ENCODE results near the gene FGF8.

DNA sequence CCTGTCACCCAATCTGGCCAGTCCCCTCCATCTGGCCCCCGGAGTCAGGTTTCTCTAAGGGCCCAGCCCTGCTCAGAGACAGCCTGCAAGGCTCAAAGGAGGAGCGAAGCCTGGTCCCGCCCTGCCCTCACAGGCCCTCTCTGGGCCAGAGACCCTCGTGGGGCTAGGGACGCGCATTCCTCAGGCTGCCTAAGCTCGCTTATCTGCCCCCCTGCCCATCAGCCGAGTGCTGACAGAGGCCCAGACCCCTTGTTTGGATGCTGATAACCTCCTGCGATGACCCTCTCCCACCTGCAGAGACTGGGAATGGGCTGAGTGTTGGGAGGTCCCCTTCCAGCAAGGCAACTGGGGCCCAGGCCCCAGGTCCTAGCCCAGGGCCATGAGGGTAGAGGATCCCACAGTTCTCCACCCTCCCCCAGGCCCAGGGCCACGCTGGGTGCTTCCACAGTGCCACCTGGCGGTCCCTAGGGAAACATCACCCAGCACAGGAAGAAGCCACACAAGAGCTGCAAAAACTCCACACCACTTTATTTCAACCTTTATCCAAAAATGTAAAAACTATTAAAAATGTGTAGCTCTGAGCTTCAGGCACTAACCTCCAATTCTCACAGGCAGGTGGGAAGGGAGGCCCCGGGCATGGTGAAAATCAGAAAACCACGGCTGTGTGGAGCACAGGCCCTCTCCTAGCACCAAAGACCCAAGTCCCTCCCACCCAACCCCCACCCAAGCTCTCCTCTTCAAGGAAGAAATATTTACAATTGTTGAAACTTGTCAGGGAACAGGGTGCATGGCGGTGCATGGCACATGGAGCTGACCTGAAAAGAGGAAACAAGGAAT, 5.1 kb upstream of the FGF8 start:
- TF ChIP-seq SUZ12 (IDR thresholded peaks at IDR 0.05; ENCODE audit: extremely low read depth, insufficient read depth, insufficient read length): no peak
- no peak for TF ChIP-seq YY1 (IDR thresholded peaks at IDR 0.05; ENCODE audit: insufficient read depth, insufficient read length)

Data from NT2/D1 (cell line).